ENCODE results near the gene ZNF625. TPM values are rescaled to one million over a fixed set of nuclear protein-coding genes. Genes with fewer than 3 reads are reported as not detected.

Gene ZNF625
- total and polyA plus RNA-seq, 2 experiments from 2014 or later, result 12.9 to 18.6 TPM

DNA sequence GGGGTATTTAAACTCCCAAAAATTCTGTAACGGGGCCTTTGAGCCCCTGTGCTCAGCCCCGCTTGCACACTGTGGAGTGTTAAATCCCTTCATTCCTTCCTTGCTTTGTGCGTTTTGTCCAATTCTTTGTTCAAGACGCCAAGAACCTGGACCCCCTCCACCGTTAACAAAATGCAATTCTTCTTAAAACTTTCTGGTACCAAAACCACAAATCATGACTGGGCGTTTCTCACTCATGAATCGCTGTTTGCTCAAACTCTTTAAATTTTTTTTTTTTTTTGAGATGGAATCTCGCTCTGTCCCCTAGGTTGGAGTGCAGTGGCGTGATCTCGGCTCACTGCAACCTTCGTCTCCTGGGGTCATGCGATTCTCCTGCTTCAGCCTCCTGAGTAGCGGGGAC is 17.3 kb downstream of the ZNF625 start (continued):
- TF ChIP-seq, protein P1, sequence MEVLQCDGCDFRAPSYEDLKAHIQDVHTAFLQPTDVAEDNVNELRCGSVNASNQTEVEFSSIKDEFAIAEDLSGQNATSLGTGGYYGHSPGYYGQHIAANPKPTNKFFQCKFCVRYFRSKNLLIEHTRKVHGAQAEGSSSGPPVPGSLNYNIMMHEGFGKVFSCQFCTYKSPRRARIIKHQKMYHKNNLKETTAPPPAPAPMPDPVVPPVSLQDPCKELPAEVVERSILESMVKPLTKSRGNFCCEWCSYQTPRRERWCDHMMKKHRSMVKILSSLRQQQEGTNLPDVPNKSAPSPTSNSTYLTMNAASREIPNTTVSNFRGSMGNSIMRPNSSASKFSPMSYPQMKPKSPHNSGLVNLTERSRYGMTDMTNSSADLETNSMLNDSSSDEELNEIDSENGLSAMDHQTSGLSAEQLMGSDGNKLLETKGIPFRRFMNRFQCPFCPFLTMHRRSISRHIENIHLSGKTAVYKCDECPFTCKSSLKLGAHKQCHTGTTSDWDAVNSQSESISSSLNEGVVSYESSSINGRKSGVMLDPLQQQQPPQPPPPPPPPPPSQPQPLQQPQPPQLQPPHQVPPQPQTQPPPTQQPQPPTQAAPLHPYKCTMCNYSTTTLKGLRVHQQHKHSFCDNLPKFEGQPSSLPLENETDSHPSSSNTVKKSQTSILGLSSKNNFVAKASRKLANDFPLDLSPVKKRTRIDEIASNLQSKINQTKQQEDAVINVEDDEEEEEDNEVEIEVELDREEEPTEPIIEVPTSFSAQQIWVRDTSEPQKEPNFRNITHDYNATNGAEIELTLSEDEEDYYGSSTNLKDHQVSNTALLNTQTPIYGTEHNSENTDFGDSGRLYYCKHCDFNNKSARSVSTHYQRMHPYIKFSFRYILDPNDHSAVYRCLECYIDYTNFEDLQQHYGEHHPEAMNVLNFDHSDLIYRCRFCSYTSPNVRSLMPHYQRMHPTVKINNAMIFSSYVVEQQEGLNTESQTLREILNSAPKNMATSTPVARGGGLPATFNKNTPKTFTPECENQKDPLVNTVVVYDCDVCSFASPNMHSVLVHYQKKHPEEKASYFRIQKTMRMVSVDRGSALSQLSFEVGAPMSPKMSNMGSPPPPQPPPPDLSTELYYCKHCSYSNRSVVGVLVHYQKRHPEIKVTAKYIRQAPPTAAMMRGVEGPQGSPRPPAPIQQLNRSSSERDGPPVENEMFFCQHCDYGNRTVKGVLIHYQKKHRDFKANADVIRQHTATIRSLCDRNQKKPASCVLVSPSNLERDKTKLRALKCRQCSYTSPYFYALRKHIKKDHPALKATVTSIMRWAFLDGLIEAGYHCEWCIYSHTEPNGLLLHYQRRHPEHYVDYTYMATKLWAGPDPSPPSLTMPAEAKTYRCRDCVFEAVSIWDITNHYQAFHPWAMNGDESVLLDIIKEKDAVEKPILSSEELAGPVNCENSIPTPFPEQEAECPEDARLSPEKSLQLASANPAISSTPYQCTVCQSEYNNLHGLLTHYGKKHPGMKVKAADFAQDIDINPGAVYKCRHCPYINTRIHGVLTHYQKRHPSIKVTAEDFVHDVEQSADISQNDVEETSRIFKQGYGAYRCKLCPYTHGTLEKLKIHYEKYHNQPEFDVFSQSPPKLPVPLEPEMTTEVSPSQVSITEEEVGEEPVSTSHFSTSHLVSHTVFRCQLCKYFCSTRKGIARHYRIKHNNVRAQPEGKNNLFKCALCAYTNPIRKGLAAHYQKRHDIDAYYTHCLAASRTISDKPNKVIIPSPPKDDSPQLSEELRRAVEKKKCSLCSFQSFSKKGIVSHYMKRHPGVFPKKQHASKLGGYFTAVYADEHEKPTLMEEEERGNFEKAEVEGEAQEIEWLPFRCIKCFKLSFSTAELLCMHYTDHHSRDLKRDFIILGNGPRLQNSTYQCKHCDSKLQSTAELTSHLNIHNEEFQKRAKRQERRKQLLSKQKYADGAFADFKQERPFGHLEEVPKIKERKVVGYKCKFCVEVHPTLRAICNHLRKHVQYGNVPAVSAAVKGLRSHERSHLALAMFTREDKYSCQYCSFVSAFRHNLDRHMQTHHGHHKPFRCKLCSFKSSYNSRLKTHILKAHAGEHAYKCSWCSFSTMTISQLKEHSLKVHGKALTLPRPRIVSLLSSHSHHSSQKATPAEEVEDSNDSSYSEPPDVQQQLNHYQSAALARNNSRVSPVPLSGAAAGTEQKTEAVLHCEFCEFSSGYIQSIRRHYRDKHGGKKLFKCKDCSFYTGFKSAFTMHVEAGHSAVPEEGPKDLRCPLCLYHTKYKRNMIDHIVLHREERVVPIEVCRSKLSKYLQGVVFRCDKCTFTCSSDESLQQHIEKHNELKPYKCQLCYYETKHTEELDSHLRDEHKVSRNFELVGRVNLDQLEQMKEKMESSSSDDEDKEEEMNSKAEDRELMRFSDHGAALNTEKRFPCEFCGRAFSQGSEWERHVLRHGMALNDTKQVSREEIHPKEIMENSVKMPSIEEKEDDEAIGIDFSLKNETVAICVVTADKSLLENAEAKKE (CRISPR knock-in tag; IDR thresholded peaks at IDR 0.05), result no peak
- TF ChIP-seq ZNF331 (CRISPR knock-in tag; IDR thresholded peaks at IDR 0.05; ENCODE audit: low read depth), result no peak

DNA sequence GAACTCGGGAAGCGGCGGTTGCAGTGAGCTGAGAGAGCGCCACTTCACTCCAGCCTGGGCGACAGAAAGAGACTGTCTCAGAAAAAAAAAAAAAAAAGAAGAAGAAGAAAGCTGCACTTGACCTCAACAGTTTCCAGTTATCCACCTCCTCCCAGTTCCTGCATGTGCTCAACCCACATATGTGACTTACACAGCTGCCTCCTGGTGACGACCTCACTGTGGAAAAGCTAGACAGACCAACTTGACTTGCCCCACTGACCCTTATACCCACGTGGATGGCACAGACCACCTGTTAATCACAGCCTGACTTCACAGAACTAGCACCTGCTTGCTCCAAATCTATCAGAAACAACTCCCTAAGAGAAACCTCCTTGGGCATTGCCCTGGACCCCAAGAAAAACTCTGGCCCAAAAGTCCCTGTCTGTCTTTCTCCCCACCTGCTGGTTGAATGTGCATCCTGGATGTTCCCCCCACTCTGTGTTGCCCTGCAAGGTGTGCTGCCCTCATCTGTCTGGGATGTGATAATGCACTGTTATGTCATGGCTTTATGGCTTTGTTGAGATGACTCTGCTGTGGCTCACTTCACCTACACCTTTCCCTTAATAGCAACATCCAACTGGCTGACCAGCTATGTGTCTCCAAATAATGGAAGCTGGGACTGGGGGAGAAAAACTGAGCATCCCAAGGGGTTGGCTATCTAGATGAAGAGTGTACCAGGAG is 19.2 kb downstream of the ZNF625 start:
- peaks cover 21% of the 10 kb centered on the region for H3K4me1 ChIP-seq (ENCODE audit: insufficient read depth)
- peaks cover 51% of the 10 kb centered on the region for H3K36me3 ChIP-seq (ENCODE audit: insufficient read depth)
- Mint-ChIP-seq H3K36me3 (ENCODE audit: low read depth) (peaks cover 80% of the 10 kb centered on the region), H3K27ac (no peak overlapping the region), H3K27me3 (ENCODE audit: insufficient read depth, low read depth, poor library complexity) (peaks cover 23% of the 10 kb centered on the region), H3K4me1 (peaks cover 21% of the 10 kb centered on the region), H3K4me3 (peak overlapping the region; percentile 11; the same call in 2 of the 3 replicates), H3K9me3 (peaks cover 56% of the 10 kb centered on the region)
- H4K20me1 ChIP-seq (replicated peaks; ENCODE audit: insufficient read depth), result peaks cover 5% of the 10 kb centered on the region; the same call in 1 of the 2 replicates
- no peaks in the 10 kb centered on the region for H3K27me3 ChIP-seq (ENCODE audit: insufficient read depth)
- no peaks in the 10 kb centered on the region for H3K9me2 ChIP-seq (ENCODE audit: insufficient read depth)
- H3K79me2 ChIP-seq (replicated peaks; ENCODE audit: insufficient read depth), result peaks cover 29% of the 10 kb centered on the region
- no peak overlapping the region for H2AFZ ChIP-seq
- H3K4me3 ChIP-seq, result no peak overlapping the region
- no peak overlapping the region for H3K4me2 ChIP-seq
- no peak overlapping the region for H3K27ac ChIP-seq (ENCODE audit: low read depth)
- 0 out of 2 replicates have a peak, but pooled peaks cover 7% of the 10 kb centered on the region for H3F3A ChIP-seq (replicated peaks; ENCODE audit: low read depth)
- DNase-seq (ENCODE audit: low spot score) (peak; percentile 73), ATAC-seq (no peak)
- TF ChIP-seq POLR2AphosphoS5 (IDR thresholded peaks at IDR 0.05; ENCODE audit: low read depth), result no peak
- no peak for TF ChIP-seq EZH2phosphoT487 (IDR thresholded peaks at IDR 0.05; ENCODE audit: unreplicated experiment)
- TF ChIP-seq, protein P1 (CRISPR knock-in tag; IDR thresholded peaks at IDR 0.05), result no peak
- TF ChIP-seq, protein P2, sequence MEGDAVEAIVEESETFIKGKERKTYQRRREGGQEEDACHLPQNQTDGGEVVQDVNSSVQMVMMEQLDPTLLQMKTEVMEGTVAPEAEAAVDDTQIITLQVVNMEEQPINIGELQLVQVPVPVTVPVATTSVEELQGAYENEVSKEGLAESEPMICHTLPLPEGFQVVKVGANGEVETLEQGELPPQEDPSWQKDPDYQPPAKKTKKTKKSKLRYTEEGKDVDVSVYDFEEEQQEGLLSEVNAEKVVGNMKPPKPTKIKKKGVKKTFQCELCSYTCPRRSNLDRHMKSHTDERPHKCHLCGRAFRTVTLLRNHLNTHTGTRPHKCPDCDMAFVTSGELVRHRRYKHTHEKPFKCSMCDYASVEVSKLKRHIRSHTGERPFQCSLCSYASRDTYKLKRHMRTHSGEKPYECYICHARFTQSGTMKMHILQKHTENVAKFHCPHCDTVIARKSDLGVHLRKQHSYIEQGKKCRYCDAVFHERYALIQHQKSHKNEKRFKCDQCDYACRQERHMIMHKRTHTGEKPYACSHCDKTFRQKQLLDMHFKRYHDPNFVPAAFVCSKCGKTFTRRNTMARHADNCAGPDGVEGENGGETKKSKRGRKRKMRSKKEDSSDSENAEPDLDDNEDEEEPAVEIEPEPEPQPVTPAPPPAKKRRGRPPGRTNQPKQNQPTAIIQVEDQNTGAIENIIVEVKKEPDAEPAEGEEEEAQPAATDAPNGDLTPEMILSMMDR (conservative IDR thresholded peaks at IDR 0.05; ENCODE audit: low read depth in 2 of 2), result peak; percentile 65 to 91
